ENCODE measurements around the gene SNTG2. TPM values are rescaled to one million over a fixed set of nuclear protein-coding genes. Genes with fewer than 3 reads are reported as not detected.

The SNTG2 gene
- total and polyA plus RNA-seq, 10 of the 15 experiments (the other 5 are each of a cell fraction or from before 2014, with no cell fraction given), result not detected

GRCh38 chr2:951224-952006 lies 766 bp downstream of the SNTG2 start (continued):
- TF ChIP-seq ZSCAN29 (IDR thresholded peaks at IDR 0.05) (no peak), BACH1 (IDR thresholded peaks at IDR 0.05; ENCODE audit: borderline replicate concordance) (no peak), CHD2 (IDR thresholded peaks at IDR 0.05; ENCODE audit: borderline replicate concordance, low read depth, low read length) (no peak), MEF2A (IDR thresholded peaks at IDR 0.05; ENCODE audit: insufficient read depth, low read depth, low read length) (no peak), MAX (IDR thresholded peaks at IDR 0.05; ENCODE audit: low read depth, low read length) (no peak), SP1 (IDR thresholded peaks at IDR 0.05; ENCODE audit: low read depth, low read length) (no peak), TBL1XR1 (IDR thresholded peaks at IDR 0.05; ENCODE audit: low read depth, low read length) (no peak)

GRCh38 chr2:953408-953807 lies 2.8 kb downstream of the SNTG2 start:
- RAD21 ChIA-PET (ENCODE audit: unreplicated experiment), result no interaction called here
- no peaks in the 10 kb centered on the region for H3K36me3 ChIP-seq (ENCODE audit: control insufficient read depth in 2 of 2, insufficient read depth in 2 of 2, low read length in 1 of 2)
- DNase-seq (ENCODE audit: low read depth, low spot score) (no peak), ATAC-seq (no peak), FAIRE-seq (no peak)
- no peaks in the 10 kb centered on the region for H3K27me3 ChIP-seq (replicated peaks in 1 of 2; ENCODE audit: control insufficient read depth in 2 of 2, insufficient read depth in 2 of 2, low read length in 1 of 2)
- in situ Hi-C loops (cut with MboI), result no loop called here
- no peak overlapping the region for H2AFZ ChIP-seq (ENCODE audit: control insufficient read depth, low read depth, low read length)
- H3K4me3 ChIP-seq, result no peak overlapping the region
- intact Hi-C loops (cut with micrococcal nuclease; ENCODE audit: unreplicated experiment), result no loop called here
- H3K4me1 ChIP-seq (ENCODE audit: control insufficient read depth, insufficient read depth, low read length), result no peaks in the 10 kb centered on the region
- WGBS (ENCODE audit: insufficient coverage, insufficient replicate concordance, low lambda C conversion rate, missing lambda C conversion rate), result 3% methylated on average over 2 of the region's 2 CpGs
- no peaks in the 10 kb centered on the region for H3K79me2 ChIP-seq (ENCODE audit: control insufficient read depth, insufficient read depth, low read length)
- no peak overlapping the region for H3K4me2 ChIP-seq (ENCODE audit: control insufficient read depth, insufficient read depth)
- no TSS peak for BruUV-seq (replicated peaks)
- H3K9ac ChIP-seq (ENCODE audit: control insufficient read depth, insufficient read depth, low read length), result no peak overlapping the region
- POLR2A ChIA-PET, result no interaction called here
- no peaks in the 10 kb centered on the region for H3K9me3 ChIP-seq (replicated peaks; ENCODE audit: control insufficient read depth, insufficient read depth, low read length)
- CTCF ChIA-PET, result interaction anchor here (1.0 kb wide), 1 partner anchor 27 kb away, joined by 4 read pairs; no protein-coding TSS in a partner anchor
- H4K20me1 ChIP-seq (ENCODE audit: control insufficient read depth, insufficient read depth), result no peaks in the 10 kb centered on the region
- no peak overlapping the region for H3K27ac ChIP-seq (ENCODE audit: control insufficient read depth, insufficient read depth)
- SMC1A ChIA-PET (ENCODE audit: uncharacterized antibody, unreplicated experiment), result no interaction called here
- TF ChIP-seq CHD4 (IDR thresholded peaks at IDR 0.05) (no peak), POLR2AphosphoS5 (IDR thresholded peaks at IDR 0.05; ENCODE audit: low read length) (no peak), BMI1 (IDR thresholded peaks at IDR 0.05; ENCODE audit: borderline replicate concordance) (no peak), IKZF1 (conservative IDR thresholded peaks at IDR 0.05) (no peak), CHD2 (IDR thresholded peaks at IDR 0.05; ENCODE audit: borderline replicate concordance, low read depth, low read length) (no peak), CEBPZ (IDR thresholded peaks at IDR 0.05; ENCODE audit: low read depth, low read length) (no peak), EZH2 (IDR thresholded peaks at IDR 0.05; ENCODE audit: borderline replicate concordance, control insufficient read depth, low read depth, low read length) (no peak), PRDM15 (CRISPR knock-in tag; IDR thresholded peaks at IDR 0.05) (no peak), USF2 (IDR thresholded peaks at IDR 0.05; ENCODE audit: borderline replicate concordance, low read depth, low read length) (no peak)
